Cardiac muscle cell (in vitro differentiated cells and primary cell): ENCODE data around the gene TECR. TPM values are rescaled to one million over a fixed set of nuclear protein-coding genes. Genes with fewer than 3 reads are reported as not detected.

Experiments used
- DNase-seq, 2 donors: peaks; one replicate each; pipeline versions ENCODE4 v3.0.0 to v3.0.0-alpha.2; 2010 to 2017; ENCODE audit warnings: low read depth in 1 of 2, low spot score in 1 of 2
- H3K27ac ChIP-seq: fragments of 200-600 bp; sonication (generic); 2 replicates; pipeline ENCODE4 v1.5.1; 2016
- H3K27me3 ChIP-seq: fragments of 200-600 bp; sonication (generic); 2 replicates; pipeline ENCODE4 v1.6.0; 2016; ENCODE audit warnings: control low read depth
- H3K36me3 ChIP-seq: fragments of 200-600 bp; sonication (generic); 2 replicates; pipeline ENCODE4 v1.5.1; 2016; ENCODE audit warnings: control low read depth
- H3K4me1 ChIP-seq: fragments of 200-600 bp; sonication (generic); 2 replicates; pipeline ENCODE4 v1.8.1; 2017; ENCODE audit warnings: low read depth, mild to moderate bottlenecking, mixed run types
- H3K4me3 ChIP-seq: fragments of 200-600 bp; sonication (generic); 2 replicates; pipeline ENCODE4 v1.5.1; 2016; ENCODE audit warnings: mild to moderate bottlenecking
- H3K9me3 ChIP-seq: fragments of 200-600 bp; sonication (generic); 2 replicates; pipeline ENCODE4 v1.5.1; 2017; ENCODE audit warnings: low read depth, mild to moderate bottlenecking, control low read depth
- polyA plus RNA-seq: library from polyadenylated mRNA; unstranded; fragments of >200 nt; fragmentation: Nextera tagmentation; extraction: Ambion mirVana; gene quantifications from 2 replicates; pipeline ENCODE4 v1.2.1, GENCODE V29; 2016
- total RNA-seq: library from RNA; depleted of rRNA; stranded (reverse); fragments of >200 nt; gene quantifications from 2 replicates; pipeline ENCODE4 v1.2.3, GENCODE V29; 2016
- TF ChIP-seq, protein P1 (sequence below): IDR thresholded peaks from 2 replicates; pipeline ENCODE4 v1.5.1; 2012; ENCODE audit warnings: low read depth, mild to moderate bottlenecking, low read length

TECR gene
- total and polyA plus RNA-seq, 2 experiments from 2014 or later: 83.1 to 345 TPM

DNA sequence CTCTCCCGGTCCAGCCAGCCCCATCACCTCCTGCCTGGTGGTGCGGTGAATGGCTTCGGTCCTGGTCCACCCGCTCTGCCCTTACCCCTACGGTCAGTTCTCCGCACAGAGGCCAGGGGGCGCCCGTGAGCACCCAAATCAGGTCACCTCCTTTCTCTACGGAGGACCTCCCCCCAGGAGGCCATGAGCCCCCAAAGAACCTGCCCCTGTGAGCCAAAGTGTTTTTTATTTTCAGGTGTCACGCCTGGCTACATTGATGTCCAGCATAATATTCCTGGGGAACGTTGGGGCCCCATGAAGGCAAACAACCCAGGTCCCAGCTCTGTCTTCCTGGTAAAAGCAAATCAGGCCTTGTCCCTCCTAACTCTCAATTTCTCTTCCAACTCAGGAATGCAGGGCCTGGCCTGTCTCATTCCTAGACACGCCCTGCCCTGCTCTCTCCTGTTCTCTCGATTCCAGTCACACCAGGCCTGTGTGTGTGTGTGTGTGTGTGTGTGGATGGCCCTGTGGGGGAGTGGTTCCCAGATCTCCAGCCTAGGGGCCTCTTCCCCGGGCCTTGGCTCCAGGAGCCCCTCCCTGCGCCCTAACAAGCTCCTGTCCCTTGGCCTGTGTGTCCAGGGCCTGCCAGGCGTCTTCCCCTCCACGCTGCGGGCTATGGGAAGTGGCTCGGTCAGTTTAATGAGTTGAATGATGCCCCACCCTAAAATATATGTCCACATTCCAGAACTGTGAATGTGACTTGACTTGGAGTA lies 23.7 kb upstream of the TECR start:
- Histone ChIP-seq H3K27me3 (peaks cover 5% of the 10 kb centered on the region), H3K4me1 (peaks cover 6% of the 10 kb centered on the region), H3K36me3 (no peaks in the 10 kb centered on the region), H3K4me3 (no peak overlapping the region), H3K27ac (peak overlapping the region; percentile 80), H3K9me3 (no peaks in the 10 kb centered on the region)
- TF ChIP-seq, protein P1, sequence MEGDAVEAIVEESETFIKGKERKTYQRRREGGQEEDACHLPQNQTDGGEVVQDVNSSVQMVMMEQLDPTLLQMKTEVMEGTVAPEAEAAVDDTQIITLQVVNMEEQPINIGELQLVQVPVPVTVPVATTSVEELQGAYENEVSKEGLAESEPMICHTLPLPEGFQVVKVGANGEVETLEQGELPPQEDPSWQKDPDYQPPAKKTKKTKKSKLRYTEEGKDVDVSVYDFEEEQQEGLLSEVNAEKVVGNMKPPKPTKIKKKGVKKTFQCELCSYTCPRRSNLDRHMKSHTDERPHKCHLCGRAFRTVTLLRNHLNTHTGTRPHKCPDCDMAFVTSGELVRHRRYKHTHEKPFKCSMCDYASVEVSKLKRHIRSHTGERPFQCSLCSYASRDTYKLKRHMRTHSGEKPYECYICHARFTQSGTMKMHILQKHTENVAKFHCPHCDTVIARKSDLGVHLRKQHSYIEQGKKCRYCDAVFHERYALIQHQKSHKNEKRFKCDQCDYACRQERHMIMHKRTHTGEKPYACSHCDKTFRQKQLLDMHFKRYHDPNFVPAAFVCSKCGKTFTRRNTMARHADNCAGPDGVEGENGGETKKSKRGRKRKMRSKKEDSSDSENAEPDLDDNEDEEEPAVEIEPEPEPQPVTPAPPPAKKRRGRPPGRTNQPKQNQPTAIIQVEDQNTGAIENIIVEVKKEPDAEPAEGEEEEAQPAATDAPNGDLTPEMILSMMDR: peak; percentile 80
- DNase-seq: peak; percentile 64 to 69

DNA sequence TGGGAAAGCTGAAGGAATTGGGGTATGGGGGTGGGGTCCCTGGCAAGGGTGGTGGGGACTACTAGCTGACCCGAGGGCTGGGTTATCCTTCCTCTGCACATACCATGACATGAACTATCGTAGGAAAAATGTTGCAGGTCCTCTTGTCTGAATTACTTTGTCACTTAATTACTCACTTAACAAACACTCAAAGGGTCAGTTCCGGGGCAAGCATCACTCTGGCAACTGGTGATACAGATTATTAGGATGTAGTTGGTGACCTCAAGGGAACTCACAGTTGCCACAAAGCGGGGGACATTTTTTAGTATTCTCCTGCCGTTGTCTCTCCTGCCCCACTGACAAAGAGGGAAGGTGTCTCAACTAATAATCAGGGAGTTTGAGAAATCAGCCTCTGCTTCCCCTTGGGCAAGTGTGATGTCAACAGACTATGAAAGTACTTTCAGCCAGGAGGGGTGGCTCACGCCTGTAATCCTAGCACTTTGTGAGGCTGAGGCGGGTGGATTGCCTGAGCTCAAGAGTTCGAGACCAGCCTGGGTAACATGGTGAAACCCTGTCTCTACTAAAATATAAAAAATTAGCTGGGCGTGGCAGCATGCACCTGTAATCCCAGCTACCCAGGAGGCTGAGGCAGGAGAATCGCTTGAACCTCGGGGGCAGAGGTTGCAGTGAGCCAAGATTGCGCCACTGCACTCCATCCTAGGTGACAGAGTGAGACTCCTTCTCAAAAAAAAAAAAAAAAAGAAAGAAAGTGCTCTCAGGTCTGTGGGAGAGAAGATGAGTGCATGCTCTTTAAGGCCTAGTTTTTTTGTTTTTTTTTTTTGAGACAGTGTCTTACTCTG lies 21.5 kb upstream of the TECR start:
- Histone ChIP-seq H3K27ac (no peak overlapping the region), H3K27me3 (peaks cover under 1% of the 10 kb centered on the region), H3K36me3 (no peaks in the 10 kb centered on the region), H3K9me3 (no peaks in the 10 kb centered on the region), H3K4me1 (peaks cover 6% of the 10 kb centered on the region), H3K4me3 (no peak overlapping the region)
- TF ChIP-seq, protein P1: no peak
- DNase-seq: peak; percentile 61 to 74

DNA sequence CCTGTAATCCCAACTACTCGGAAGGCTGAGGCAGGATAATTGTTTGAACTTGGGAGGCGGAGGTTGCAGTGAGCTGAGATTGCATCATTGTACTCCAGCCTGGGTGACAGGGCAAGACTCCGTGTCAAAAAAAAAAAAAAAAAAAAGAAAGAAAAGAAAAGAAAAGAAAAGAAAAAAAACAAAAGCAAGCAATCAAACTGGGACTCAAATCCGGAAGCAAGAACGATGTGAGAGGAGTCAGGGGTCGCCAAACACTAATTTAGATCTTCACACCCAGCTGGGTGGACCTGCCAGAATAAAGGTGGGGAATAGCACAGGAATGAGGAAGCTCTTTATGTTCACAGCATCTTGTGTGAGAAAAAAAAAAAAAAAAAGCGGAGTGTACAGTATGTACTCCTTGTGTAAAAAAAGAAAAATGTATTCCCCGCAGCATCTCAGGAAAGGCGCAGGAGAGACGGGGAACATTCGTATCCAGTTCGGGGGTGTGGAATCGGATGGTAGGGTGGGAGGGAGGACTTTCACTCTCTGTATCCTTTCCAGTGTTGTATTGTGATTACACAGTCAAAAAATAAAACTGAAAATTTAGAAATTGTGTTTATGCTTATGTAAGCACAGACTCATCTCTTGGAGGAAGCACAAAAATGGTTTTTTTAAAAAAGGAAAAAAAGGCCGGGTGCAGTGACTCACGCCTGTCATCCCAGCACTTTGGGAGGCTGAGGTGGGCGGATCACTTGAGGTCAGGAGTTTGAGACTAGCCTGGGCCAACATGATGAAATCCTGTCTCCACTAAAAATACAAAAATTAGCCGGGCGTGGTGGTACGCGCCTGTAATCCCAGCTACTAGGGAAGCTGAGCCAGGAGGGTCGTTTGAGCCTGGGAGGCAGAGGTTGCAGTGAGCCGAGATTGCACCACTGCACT lies 18.8 kb upstream of the TECR start:
- Histone ChIP-seq H3K27me3 (no peaks in the 10 kb centered on the region), H3K27ac (no peak overlapping the region), H3K4me3 (no peak overlapping the region), H3K36me3 (peaks cover 13% of the 10 kb centered on the region), H3K4me1 (peaks cover 6% of the 10 kb centered on the region), H3K9me3 (no peaks in the 10 kb centered on the region)
- DNase-seq: peak in 1 of 2 donors; percentile 82
- TF ChIP-seq, protein P1: no peak

DNA sequence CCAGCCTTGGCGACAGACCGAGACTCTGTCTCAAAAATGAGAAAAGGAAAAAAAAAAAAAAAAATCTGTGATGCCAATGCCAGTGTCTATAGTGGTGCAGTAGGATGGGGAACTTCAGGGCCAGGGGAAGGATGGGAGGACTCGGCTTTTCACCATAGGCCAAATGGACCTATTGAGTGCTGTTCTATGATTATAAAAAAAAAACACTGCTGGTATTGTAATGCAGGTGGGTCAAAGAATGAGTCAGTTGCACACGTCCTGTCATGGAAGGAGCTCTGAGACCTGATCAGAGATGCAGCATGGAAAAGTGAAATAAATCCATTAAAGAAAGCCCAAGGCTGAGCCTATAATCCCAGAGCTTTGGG lies 18.2 kb upstream of the TECR start:
- H3K36me3 ChIP-seq: peaks cover 19% of the 10 kb centered on the region
- no peak overlapping the region for H3K27ac ChIP-seq
- DNase-seq: no peak
- peaks cover 7% of the 10 kb centered on the region for H3K4me1 ChIP-seq
- no peak overlapping the region for H3K4me3 ChIP-seq
- no peaks in the 10 kb centered on the region for H3K27me3 ChIP-seq
- no peaks in the 10 kb centered on the region for H3K9me3 ChIP-seq
- TF ChIP-seq, protein P1: no peak

DNA sequence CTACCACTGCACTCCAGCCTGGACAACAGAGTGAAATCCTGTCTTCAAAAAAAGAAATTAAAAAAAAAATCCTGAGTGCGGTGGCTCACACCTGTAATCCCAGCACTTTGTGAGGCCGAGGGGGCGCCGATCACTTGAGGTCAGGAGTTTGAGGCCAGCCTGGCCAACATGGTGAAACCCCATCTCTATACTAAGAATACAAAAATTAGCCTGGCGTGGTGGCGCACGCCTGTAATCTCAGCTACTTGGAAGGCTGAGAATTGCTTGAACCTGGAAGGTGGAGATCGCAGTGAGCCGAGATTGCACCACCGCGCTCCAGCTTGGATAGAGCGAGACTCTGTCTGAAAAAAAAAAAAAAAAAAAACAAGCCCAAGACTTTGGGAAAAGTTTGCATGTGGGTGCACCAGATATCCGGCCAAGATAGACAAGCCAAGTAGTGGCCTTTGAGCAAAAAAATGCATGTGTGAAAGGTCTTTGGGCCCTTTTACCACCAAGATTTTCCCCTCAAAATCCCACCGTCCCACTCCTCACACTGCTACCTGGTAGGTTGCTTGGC lies 16.9 kb upstream of the TECR start:
- no peaks in the 10 kb centered on the region for H3K27me3 ChIP-seq
- peaks cover 21% of the 10 kb centered on the region for H3K36me3 ChIP-seq
- H3K4me3 ChIP-seq: no peak overlapping the region
- DNase-seq: no peak
- peaks cover 14% of the 10 kb centered on the region for H3K4me1 ChIP-seq
- TF ChIP-seq, protein P1: no peak
- no peak overlapping the region for H3K27ac ChIP-seq
- H3K9me3 ChIP-seq: no peaks in the 10 kb centered on the region
